H9 (cell line): Measurements from ENCODE around the gene MED28. TPM values are rescaled to one million over a fixed set of nuclear protein-coding genes. Genes with fewer than 3 reads are reported as not detected.

ENCODE experiments used
- DNase-seq: peaks from one replicate; pipeline ENCODE4 v3.0.0-alpha.2; 2017
- H2AFZ ChIP-seq: one replicate; pipeline ENCODE4 v1.6.1; 2013; ENCODE audit warnings: mild to moderate bottlenecking, low read length, control low read depth, moderate library complexity
- H2AK5ac ChIP-seq: 2 replicates; pipeline ENCODE4 v1.6.1; 2013; ENCODE audit warnings: low read length, control low read depth, mixed read lengths; ENCODE audit not compliant: insufficient read length
- H2BK120ac ChIP-seq: one replicate; pipeline ENCODE4 v1.6.1; 2013; ENCODE audit warnings: low read depth, mild to moderate bottlenecking, low read length, control low read depth, inconsistent platforms; ENCODE audit not compliant: poor library complexity, severe bottlenecking
- H2BK12ac ChIP-seq: 2 replicates; pipeline ENCODE4 v1.6.1; 2013; ENCODE audit warnings: low read length, control low read depth, mixed read lengths, low read depth; ENCODE audit not compliant: insufficient read length
- H2BK15ac ChIP-seq: 2 replicates; pipeline ENCODE4 v1.6.1; 2013; ENCODE audit warnings: low read depth, low read length, control low read depth
- H2BK20ac ChIP-seq: one replicate; pipeline ENCODE4 v1.6.1; 2013; ENCODE audit warnings: low read depth, mild to moderate bottlenecking, low read length, control low read depth, inconsistent platforms; ENCODE audit not compliant: poor library complexity, severe bottlenecking
- H2BK5ac ChIP-seq: 2 replicates; pipeline ENCODE4 v1.6.1; 2013; ENCODE audit warnings: low read length, control low read depth, mixed read lengths; ENCODE audit not compliant: insufficient read length
- H3K14ac ChIP-seq: 2 replicates; pipeline ENCODE4 v1.6.1; 2013; ENCODE audit warnings: low read length, control low read depth; ENCODE audit not compliant: insufficient read depth
- H3K18ac ChIP-seq: 2 replicates; pipeline ENCODE4 v1.6.1; 2013; ENCODE audit warnings: low read depth, mild to moderate bottlenecking, mixed read lengths, low read length, control low read depth; ENCODE audit not compliant: insufficient read length
- H3K23ac ChIP-seq: 2 replicates; pipeline ENCODE4 v1.6.1; 2013; ENCODE audit warnings: low read length, control low read depth, mixed read lengths, low read depth; ENCODE audit not compliant: insufficient read length
- H3K23me2 ChIP-seq: 2 replicates; pipeline ENCODE4 v1.6.1; 2013; ENCODE audit warnings: low read depth, mild to moderate bottlenecking, mixed read lengths, low read length, control low read depth; ENCODE audit not compliant: insufficient read length, poor library complexity, severe bottlenecking
- H3K27ac ChIP-seq: 2 replicates; pipeline ENCODE4 v1.5.1; 2013; ENCODE audit warnings: low read length, control low read depth, mixed read lengths, low read depth; ENCODE audit not compliant: insufficient read length
- H3K27me3 ChIP-seq: 2 replicates; pipeline ENCODE4 v1.6.1; 2013; ENCODE audit warnings: low read length, control low read depth, inconsistent platforms; ENCODE audit not compliant: insufficient read depth
- H3K4ac ChIP-seq: 2 replicates; pipeline ENCODE4 v1.6.1; 2013; ENCODE audit warnings: low read depth, mild to moderate bottlenecking, control low read depth, inconsistent platforms, low read length, moderate library complexity
- H3K4me1 ChIP-seq: 2 replicates; pipeline ENCODE4 v1.6.1; 2013; ENCODE audit warnings: low read length, control low read depth, inconsistent platforms; ENCODE audit not compliant: insufficient read depth
- H3K4me2 ChIP-seq: 2 replicates; pipeline ENCODE4 v1.6.1; 2013; ENCODE audit warnings: low read length, control low read depth, mixed read lengths; ENCODE audit not compliant: insufficient read length, insufficient read depth
- H3K56ac ChIP-seq: 2 replicates; pipeline ENCODE4 v1.6.1; 2013; ENCODE audit warnings: low read depth, mild to moderate bottlenecking, mixed read lengths, low read length, control low read depth; ENCODE audit not compliant: insufficient read length
- H3K79me1 ChIP-seq: 2 replicates; pipeline ENCODE4 v1.6.1; 2013; ENCODE audit warnings: low read depth, mild to moderate bottlenecking, moderate library complexity, low read length, control low read depth, inconsistent platforms; ENCODE audit not compliant: insufficient read depth, poor library complexity, severe bottlenecking
- H3K79me2 ChIP-seq: 2 replicates; pipeline ENCODE4 v1.6.1; 2013; ENCODE audit warnings: low read length, control low read depth, inconsistent platforms; ENCODE audit not compliant: insufficient read depth
- H3K9ac ChIP-seq: 2 replicates; pipeline ENCODE4 v1.6.1; 2013; ENCODE audit warnings: low read length, control low read depth, mixed read lengths; ENCODE audit not compliant: insufficient read length; ENCODE audit errors: extremely low read depth
- H3K9me3 ChIP-seq: one replicate; pipeline ENCODE4 v1.6.1; 2013; ENCODE audit warnings: low read depth, low read length, inconsistent platforms; ENCODE audit not compliant: control insufficient read depth
- H3T11ph ChIP-seq: one replicate; pipeline ENCODE4 v1.6.1; 2013; ENCODE audit warnings: mild to moderate bottlenecking, low read length, control low read depth, inconsistent platforms
- H4K20me1 ChIP-seq: one replicate; pipeline ENCODE4 v1.6.1; 2013; ENCODE audit not compliant: control insufficient read depth, insufficient read length, insufficient read depth
- H4K5ac ChIP-seq: 2 replicates; pipeline ENCODE4 v1.6.1; 2013; ENCODE audit warnings: low read depth, mild to moderate bottlenecking, mixed read lengths, low read length, control low read depth; ENCODE audit not compliant: insufficient read length
- H4K8ac ChIP-seq: replicated peaks from 2 replicates; pipeline ENCODE4 v1.6.1; 2013; ENCODE audit warnings: low read length, control low read depth, mixed read lengths, low read depth; ENCODE audit not compliant: insufficient read length
- H4K91ac ChIP-seq: 2 replicates; pipeline ENCODE4 v1.6.1; 2013; ENCODE audit warnings: low read depth, mild to moderate bottlenecking, moderate library complexity, mixed read lengths, low read length, control low read depth; ENCODE audit not compliant: insufficient read length
- H3K27ac Mint-ChIP-seq, 3 experiments: 2 replicates in 2 of 3; 3 replicates in 1 of 3; pipeline ENCODE4 v1.8.0; 2020 to 2021; ENCODE audit warnings: mixed read lengths in 3 of 3, mild to moderate bottlenecking in 1 of 3, moderate library complexity in 1 of 3
- H3K27me3 Mint-ChIP-seq: 2 replicates; pipeline ENCODE4 v1.8.0; 2021; ENCODE audit warnings: low read depth, mild to moderate bottlenecking, moderate library complexity, mixed read lengths
- H3K36me3 Mint-ChIP-seq, 3 experiments: 2 replicates in 2 of 3; 3 replicates in 1 of 3; pipeline ENCODE4 v1.8.0; 2020 to 2021; ENCODE audit warnings: low read depth in 3 of 3, mixed read lengths in 3 of 3; ENCODE audit not compliant: insufficient read depth in 1 of 3
- H3K4me1 Mint-ChIP-seq, 2 experiments: 2 replicates each; pipeline ENCODE4 v1.8.0; 2020; ENCODE audit warnings: mixed read lengths in 2 of 2
- H3K4me3 Mint-ChIP-seq, 2 experiments: 2 replicates in 1 of 2; 3 replicates in 1 of 2; pipeline ENCODE4 v1.8.0; 2020 to 2021; ENCODE audit warnings: mild to moderate bottlenecking in 2 of 2, mixed read lengths in 2 of 2, moderate library complexity in 1 of 2
- H3K9me3 Mint-ChIP-seq, 2 experiments: 2 replicates in 1 of 2; 3 replicates in 1 of 2; pipeline ENCODE4 v1.8.0; 2020; ENCODE audit warnings: mild to moderate bottlenecking in 2 of 2, mixed read lengths in 2 of 2, moderate library complexity in 1 of 2
- CTCF ChIP-seq: fragments of 200-600 bp; sonication (generic); conservative IDR thresholded peaks from 3 replicates; pipeline ENCODE4 v1.8.0; 2021; ENCODE audit warnings: antibody characterized with exemption, mild to moderate bottlenecking
- WGBS: extraction: QIAGEN DNeasy Blood & Tissue Kit; methylation state at CpG from one replicate; pipeline ENCODE4 v1.1.7; 2013; ENCODE audit warnings: missing lambda C conversion rate, low lambda C conversion rate, mixed read lengths; ENCODE audit not compliant: insufficient read length; ENCODE audit errors: extremely low coverage; 5-methylcytosine and 5-hydroxymethylcytosine counted together
- total RNA-seq: library from RNA; stranded (reverse); gene quantifications from 2 replicates; pipeline ENCODE4 v1.2.1, GENCODE V29; 2021

MED28 gene
- total RNA-seq, 1 experiment from 2014 or later: 90.4 TPM

- H3K79me2 ChIP-seq: no peaks in the 10 kb centered on the region
- H3K4me2 ChIP-seq: no peak overlapping the region
- H4K20me1 ChIP-seq: no peaks in the 10 kb centered on the region
- H3K79me1 ChIP-seq: no peaks in the 10 kb centered on the region
- H2BK5ac ChIP-seq: no peak overlapping the region
- no peak overlapping the region for H2BK120ac ChIP-seq
- Mint-ChIP-seq H3K9me3 (peaks cover 0 to 3% of the 10 kb centered on the region in 2 experiments; a peak in 2 of 5 replicates), H3K36me3 (no peaks in the 10 kb centered on the region), H3K4me3 (no peak overlapping the region), H3K4me1 (no peaks in the 10 kb centered on the region), H3K27me3 (peaks cover 7% of the 10 kb centered on the region), H3K27ac (no peak overlapping the region)
- H3K18ac ChIP-seq: no peak overlapping the region
- no peaks in the 10 kb centered on the region for H3K9me3 ChIP-seq
- H3K23me2 ChIP-seq: no peaks in the 10 kb centered on the region
- H3K56ac ChIP-seq: no peak overlapping the region
- no peak overlapping the region for H2AK5ac ChIP-seq
- H2BK20ac ChIP-seq: no peak overlapping the region
- whole genome bisulfite sequencing: no CpG with 5 or more reads among the region's 2 CpGs
- H2BK15ac ChIP-seq: no peak overlapping the region
- no peaks in the 10 kb centered on the region for H3K4me1 ChIP-seq
- H4K8ac ChIP-seq: no peak overlapping the region
- H4K91ac ChIP-seq: no peak overlapping the region
- H2BK12ac ChIP-seq: no peak overlapping the region
- no peak overlapping the region for H3K14ac ChIP-seq
- no peak overlapping the region for H3K9ac ChIP-seq
- H3K27ac ChIP-seq: no peak overlapping the region
- no peak overlapping the region for H4K5ac ChIP-seq
- no peak overlapping the region for H3T11ph ChIP-seq
- no peak for TF ChIP-seq CTCF
- H2AFZ ChIP-seq: no peak overlapping the region
- no peak overlapping the region for H3K4ac ChIP-seq
- no peaks in the 10 kb centered on the region for H3K27me3 ChIP-seq
- H3K23ac ChIP-seq: no peak overlapping the region
- no peak for DNase-seq
These were observed 36.0 kb downstream of the MED28 start for GRCh38 chr4:17650406-17650805.
